IMR-90 (cell line): ENCODE measurements around the gene KRTAP20-1. TPM values are rescaled to one million over a fixed set of nuclear protein-coding genes. Genes with fewer than 3 reads are reported as not detected.

ENCODE experiments used
- ATAC-seq: fragments of 200-7000 bp; cut with Tn5 transposase; 2 replicates; pipeline ENCODE4 v1.9.1; 2020; ENCODE audit warnings: low read depth, mild to moderate bottlenecking, moderate library complexity
- Bru-seq: library from RNA; stranded (reverse); fragments of 400-500 nt; gene quantifications from one replicate; lab custom pipeline; 2021; lab: Mats Ljungman, UMichigan
- BruChase-seq, 2 experiments: library from RNA; stranded (reverse); fragments of 400-500 nt; gene quantifications; one replicate each; lab custom pipeline; 2021; lab: Mats Ljungman, UMichigan
- BruUV-seq: library from RNA; stranded (reverse); fragments of 400-500 nt; replicated peaks from 2 replicates; lab custom pipeline; 2021; lab: Mats Ljungman, UMichigan
- CTCF ChIA-PET: fragments of 300-600 bp; formaldehyde crosslinking; extraction: SDS; loops from one replicate; lab custom pipeline; 2021; ENCODE audit warnings: antibody characterized with exemption; lab: Yijun Ruan, JAX
- POLR2A ChIA-PET: fragments of 300-600 bp; sonication (Branson Sonifier 250); formaldehyde crosslinking; loops from one replicate; lab custom pipeline; 2022; ENCODE audit warnings: antibody characterized with exemption; ENCODE audit not compliant: unreplicated experiment; lab: Charles Lee
- DNase-seq: peaks from one replicate; pipeline ENCODE4 v3.0.0; 2013
- H2AFZ ChIP-seq: replicated peaks from 2 replicates; pipeline ENCODE3; 2013; ENCODE audit warnings: low read length, mild to moderate bottlenecking; ENCODE audit not compliant: poor library complexity
- H2AK5ac ChIP-seq: 2 replicates; pipeline ENCODE4 v1.6.1; 2013; ENCODE audit warnings: low read depth, low read length, inconsistent platforms
- H2AK9ac ChIP-seq: replicated peaks from 2 replicates; pipeline ENCODE3; 2013; ENCODE audit warnings: mild to moderate bottlenecking, low read depth, low read length, moderate library complexity; ENCODE audit not compliant: poor library complexity
- H2BK120ac ChIP-seq: 2 replicates; pipeline ENCODE4 v1.6.1; 2013; ENCODE audit warnings: low read depth, low read length, inconsistent platforms
- H2BK15ac ChIP-seq: 3 replicates; pipeline ENCODE4 v1.6.1; 2013; ENCODE audit warnings: low read depth, low read length, inconsistent platforms
- H2BK20ac ChIP-seq: 2 replicates; pipeline ENCODE4 v1.6.1; 2013; ENCODE audit warnings: low read depth, mild to moderate bottlenecking, inconsistent platforms, low read length, moderate library complexity
- H2BK5ac ChIP-seq: 2 replicates; pipeline ENCODE4 v1.6.1; 2013; ENCODE audit warnings: mild to moderate bottlenecking, low read depth, low read length, inconsistent platforms; ENCODE audit not compliant: poor library complexity, severe bottlenecking
- H3K14ac ChIP-seq: replicated peaks from 2 replicates; pipeline ENCODE4 v1.6.1; 2013; ENCODE audit warnings: low read depth, low read length, inconsistent platforms
- H3K18ac ChIP-seq: 2 replicates; pipeline ENCODE4 v1.6.1; 2013; ENCODE audit warnings: low read depth, low read length, control low read depth
- H3K23ac ChIP-seq: 2 replicates; pipeline ENCODE4 v1.6.1; 2013; ENCODE audit warnings: low read depth, low read length, inconsistent platforms
- H3K27ac ChIP-seq: 2 replicates; pipeline ENCODE4 v1.5.1; 2013; ENCODE audit warnings: mild to moderate bottlenecking, control low read depth, low read length; ENCODE audit not compliant: insufficient read depth
- H3K27me3 ChIP-seq: 2 replicates; pipeline ENCODE4 v1.6.1; 2013; ENCODE audit warnings: low read length; ENCODE audit not compliant: control insufficient read depth, insufficient read depth
- H3K36me3 ChIP-seq: 2 replicates; pipeline ENCODE4 v1.6.1; 2013; ENCODE audit warnings: low read length, mixed read lengths; ENCODE audit not compliant: control insufficient read depth, insufficient read depth
- H3K4ac ChIP-seq: 2 replicates; pipeline ENCODE4 v1.6.1; 2013; ENCODE audit warnings: low read depth, low read length, inconsistent platforms
- H3K4me1 ChIP-seq: 2 replicates; pipeline ENCODE4 v1.6.1; 2013; ENCODE audit warnings: low read length, mixed read lengths; ENCODE audit not compliant: control insufficient read depth, insufficient read depth
- H3K4me2 ChIP-seq: 2 replicates; pipeline ENCODE4 v1.6.1; 2013; ENCODE audit warnings: low read depth, mild to moderate bottlenecking, control low read depth, low read length, moderate library complexity
- H3K4me3 ChIP-seq: 2 replicates; pipeline ENCODE4 v1.5.1; 2013; ENCODE audit warnings: low read depth, mild to moderate bottlenecking, control low read depth, low read length, moderate library complexity; ENCODE audit not compliant: insufficient read depth
- H3K56ac ChIP-seq: 2 replicates; pipeline ENCODE4 v1.6.1; 2013; ENCODE audit warnings: low read length, inconsistent platforms; ENCODE audit not compliant: insufficient read depth; ENCODE audit errors: extremely low read depth
- H3K79me1 ChIP-seq, 2 experiments: 2 replicates each; pipeline ENCODE4 v1.6.1; 2013; ENCODE audit warnings: low read length in 2 of 2, inconsistent platforms in 1 of 2, low read depth in 1 of 2
- H3K9ac ChIP-seq: 2 replicates; pipeline ENCODE4 v1.6.1; 2013; ENCODE audit warnings: low read depth, low read length, control low read depth
- H3K9me1 ChIP-seq: 2 replicates; pipeline ENCODE4 v1.6.1; 2013; ENCODE audit warnings: low read length, inconsistent platforms; ENCODE audit not compliant: insufficient read depth
- H3K9me3 ChIP-seq: 2 replicates; pipeline ENCODE4 v1.6.1; 2013; ENCODE audit warnings: low read length; ENCODE audit not compliant: control insufficient read depth, insufficient read depth
- H4K20me1 ChIP-seq: 2 replicates; pipeline ENCODE4 v1.6.1; 2013; ENCODE audit warnings: low read length, inconsistent platforms; ENCODE audit not compliant: insufficient read depth
- H4K5ac ChIP-seq: 2 replicates; pipeline ENCODE4 v1.6.1; 2013; ENCODE audit warnings: mild to moderate bottlenecking, low read depth, low read length, control low read depth
- H4K8ac ChIP-seq, 2 experiments: 2 replicates each; pipeline ENCODE4 v1.6.1; 2013; ENCODE audit warnings: low read depth in 2 of 2, low read length in 2 of 2, control low read depth in 1 of 2, inconsistent platforms in 1 of 2
- H4K91ac ChIP-seq: 2 replicates; pipeline ENCODE4 v1.6.1; 2013; ENCODE audit warnings: low read depth, low read length, inconsistent platforms; ENCODE audit not compliant: insufficient read depth
- CEBPB ChIP-seq: IDR thresholded peaks from 2 replicates; pipeline ENCODE4 v1.6.1; 2012; ENCODE audit warnings: low read depth, low read length, improper control_type of control experiment
- CHD1 ChIP-seq: IDR thresholded peaks from 2 replicates; pipeline ENCODE4 v1.6.1; 2012; ENCODE audit warnings: low read depth, low read length, improper control_type of control experiment
- FOS ChIP-seq: fragments of 150-350 bp; IDR thresholded peaks from 2 replicates; pipeline ENCODE4 v1.6.1; 2016; ENCODE audit warnings: low read depth, low read length
- MAFK ChIP-seq: IDR thresholded peaks from 2 replicates; pipeline ENCODE4 v1.6.1; 2012; ENCODE audit warnings: low read depth, low read length, improper control_type of control experiment
- MAZ ChIP-seq: IDR thresholded peaks from 2 replicates; pipeline ENCODE4 v1.6.1; 2012; ENCODE audit warnings: low read depth, mild to moderate bottlenecking, low read length, improper control_type of control experiment, moderate library complexity, borderline replicate concordance
- MXI1 ChIP-seq: IDR thresholded peaks from 2 replicates; pipeline ENCODE4 v1.6.1; 2012; ENCODE audit warnings: low read depth, mild to moderate bottlenecking, low read length, moderate library complexity, borderline replicate concordance
- NFE2L2 ChIP-seq: fragments of 150-350 bp; IDR thresholded peaks from 2 replicates; pipeline ENCODE4 v1.6.1; 2016; ENCODE audit warnings: low read depth, mild to moderate bottlenecking, low read length
- POLR2A ChIP-seq: IDR thresholded peaks from 2 replicates; pipeline ENCODE4 v1.6.1; 2012; ENCODE audit warnings: mild to moderate bottlenecking, low read depth, low read length
- RAD21 ChIP-seq: IDR thresholded peaks from 2 replicates; pipeline ENCODE4 v1.6.1; 2012; ENCODE audit warnings: low read length, improper control_type of control experiment
- RCOR1 ChIP-seq: IDR thresholded peaks from 2 replicates; pipeline ENCODE4 v1.6.1; 2012; ENCODE audit warnings: mild to moderate bottlenecking, low read length, improper control_type of control experiment; ENCODE audit not compliant: insufficient replicate concordance
- RFX5 ChIP-seq: IDR thresholded peaks from 2 replicates; pipeline ENCODE4 v1.8.0; 2012; ENCODE audit warnings: low read depth, mild to moderate bottlenecking, low read length, moderate library complexity
- SMC3 ChIP-seq: fragments of 150-350 bp; IDR thresholded peaks from 2 replicates; pipeline ENCODE4 v1.6.1; 2016; ENCODE audit warnings: low read depth, mild to moderate bottlenecking, antibody characterized with exemption, low read length, moderate library complexity
- WGBS, 2 experiments: methylation state at CpG; one replicate each; pipeline versions ENCODE4 v1.1.5 to v1.1.7; 2013; ENCODE audit warnings: missing lambda C conversion rate in 2 of 2; ENCODE audit not compliant: insufficient read length in 1 of 2; ENCODE audit errors: extremely low coverage in 2 of 2; 5-methylcytosine and 5-hydroxymethylcytosine counted together
- dilution Hi-C: fragments of 300-500 bp; cut with HindIII; formaldehyde crosslinking; loops from one replicate; pipeline ENCODE4 v1.14.3; 2018; ENCODE audit warnings: low sequenced_read_pairs; ENCODE audit not compliant: unreplicated experiment
- in situ Hi-C: fragments of 300-500 bp; cut with MboI; formaldehyde crosslinking; loops from 3 replicates; pipeline ENCODE4 v1.14.3; 2019; ENCODE audit warnings: low sequenced_read_pairs, inconsistent platforms, mixed read lengths
- intact Hi-C: fragments of 100-400 bp; cut with micrococcal nuclease; formaldehyde crosslinking; loops from 2 replicates; pipeline ENCODE4 v1.10.0; 2022
- long read RNA-seq: library from polyadenylated mRNA; unstranded; transcript quantifications from one replicate; pipeline ENCODE4 v2.0.0, GENCODE V29; 2021; ENCODE audit not compliant: unreplicated experiment
- polyA plus RNA-seq, 3 experiments: library from polyadenylated mRNA; depleted of rRNA; stranded (reverse); fragments of >200 nt; gene quantifications; 2 replicates each; pipeline ENCODE4 v1.2.3, GENCODE V29; 2012; ENCODE audit warnings: low replicate concordance in 1 of 3
- total RNA-seq: library from RNA; depleted of rRNA; stranded (reverse); fragments of >200 nt; gene quantifications from 2 replicates; pipeline ENCODE4 v1.2.3, GENCODE V29; 2012; rRNA removed
- TF ChIP-seq, protein P1 (sequence below): fragments of 150-350 bp; IDR thresholded peaks from 2 replicates; pipeline ENCODE4 v1.6.1; 2017; ENCODE audit warnings: mild to moderate bottlenecking, antibody characterized with exemption, low read length, low read depth
- TF ChIP-seq, protein P2 (sequence below): fragments of 150-350 bp; IDR thresholded peaks from 2 replicates; pipeline ENCODE4 v1.6.1; 2016; ENCODE audit warnings: low read depth, mild to moderate bottlenecking, low read length, moderate library complexity, borderline replicate concordance
- TF ChIP-seq, protein P3 (sequence below): conservative IDR thresholded peaks from 2 replicates; pipeline ENCODE4 v1.5.1; 2012; ENCODE audit warnings: mild to moderate bottlenecking, low read depth, low read length, improper control_type of control experiment

Gene KRTAP20-1, protein sequence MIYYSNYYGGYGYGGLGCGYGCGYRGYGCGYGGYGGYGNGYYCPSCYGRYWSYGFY
- total RNA-seq (not detected in 2 replicates), polyA plus RNA-seq (2012; rRNA removed) (not detected in 2 replicates), Bru-seq, nascent RNA (not detected), BruChase-seq, experiment 1, labeled RNA remaining after a 6-hour chase (not detected), BruChase-seq, experiment 2, labeled RNA remaining after a 2-hour chase (not detected)
- polyA plus RNA-seq (2012; cell fraction: cytosol; rRNA removed): not detected in 2 replicates
- polyA plus RNA-seq (2012; cell fraction: nucleus; rRNA removed; ENCODE audit: low replicate concordance): not detected in 2 replicates
- long read RNA-seq: 0 reads

DNA sequence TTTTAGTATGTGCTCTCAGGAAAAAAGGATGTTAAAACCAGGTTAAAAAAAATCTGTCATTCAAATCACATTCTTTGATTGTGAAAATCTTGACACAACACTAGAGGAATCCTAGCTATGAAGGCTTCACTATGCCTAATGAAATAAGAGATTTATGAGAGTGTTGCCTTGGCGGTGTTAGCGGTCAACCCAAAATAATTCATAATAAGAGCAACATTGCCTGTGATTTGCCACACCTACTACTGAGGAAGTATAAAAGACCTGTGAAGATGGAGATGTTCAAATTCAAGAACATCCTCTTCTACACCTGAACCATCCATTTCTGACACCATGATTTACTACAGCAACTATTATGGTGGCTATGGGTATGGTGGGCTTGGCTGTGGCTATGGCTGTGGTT lies at the start of gene KRTAP20-1:
KRTAP20-1 (plus strand) TSS at position 301 of the 400 bp plus-strand sequence; CDS start at position 331, 30 bp downstream.
- no peaks in the 10 kb centered on the region for H4K20me1 ChIP-seq
- intact Hi-C loops: no loop called here
- no peaks in the 10 kb centered on the region for H3K9me1 ChIP-seq
- H4K5ac ChIP-seq: no peak within 1 kb of the TSS
- no peaks in the 10 kb centered on the region for H3K27me3 ChIP-seq
- no peaks in the 10 kb centered on the region for H3K36me3 ChIP-seq
- in situ Hi-C loops: no loop called here
- H2AFZ ChIP-seq: no peak within 1 kb of the TSS
- H3K14ac ChIP-seq: no peak within 1 kb of the TSS
- H3K4me1 ChIP-seq: no peaks in the 10 kb centered on the region
- DNase-seq: no peak
- no peak within 1 kb of the TSS for H2BK20ac ChIP-seq
- ATAC-seq: no peak
- no peak within 1 kb of the TSS for H2BK5ac ChIP-seq
- no peak within 1 kb of the TSS for H3K4ac ChIP-seq
- H3K18ac ChIP-seq: no peak within 1 kb of the TSS
- no peak within 1 kb of the TSS for H4K8ac ChIP-seq
- ChIA-PET CTCF (no interaction called here), POLR2A (no interaction called here)
- H3K4me2 ChIP-seq: no peak within 1 kb of the TSS
- H2BK15ac ChIP-seq: no peak within 1 kb of the TSS
- no TSS peak for BruUV-seq
- H4K91ac ChIP-seq: no peak within 1 kb of the TSS
- no peak within 1 kb of the TSS for H3K23ac ChIP-seq
- H2BK120ac ChIP-seq: no peak within 1 kb of the TSS
- no peak within 1 kb of the TSS for H2AK9ac ChIP-seq
- H3K79me1 ChIP-seq: no peaks in the 10 kb centered on the region
- H2AK5ac ChIP-seq: no peak within 1 kb of the TSS
- TF ChIP-seq CEBPB (no peak), POLR2A (no peak), NFE2L2 (no peak), RCOR1 (no peak), CHD1 (no peak), MXI1 (no peak), MAZ (no peak), SMC3 (no peak), FOS (no peak), RAD21 (no peak), MAFK (no peak), RFX5 (no peak)
- TF ChIP-seq, protein P1, sequence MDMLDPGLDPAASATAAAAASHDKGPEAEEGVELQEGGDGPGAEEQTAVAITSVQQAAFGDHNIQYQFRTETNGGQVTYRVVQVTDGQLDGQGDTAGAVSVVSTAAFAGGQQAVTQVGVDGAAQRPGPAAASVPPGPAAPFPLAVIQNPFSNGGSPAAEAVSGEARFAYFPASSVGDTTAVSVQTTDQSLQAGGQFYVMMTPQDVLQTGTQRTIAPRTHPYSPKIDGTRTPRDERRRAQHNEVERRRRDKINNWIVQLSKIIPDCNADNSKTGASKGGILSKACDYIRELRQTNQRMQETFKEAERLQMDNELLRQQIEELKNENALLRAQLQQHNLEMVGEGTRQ: no peak
- TF ChIP-seq, protein P2, sequence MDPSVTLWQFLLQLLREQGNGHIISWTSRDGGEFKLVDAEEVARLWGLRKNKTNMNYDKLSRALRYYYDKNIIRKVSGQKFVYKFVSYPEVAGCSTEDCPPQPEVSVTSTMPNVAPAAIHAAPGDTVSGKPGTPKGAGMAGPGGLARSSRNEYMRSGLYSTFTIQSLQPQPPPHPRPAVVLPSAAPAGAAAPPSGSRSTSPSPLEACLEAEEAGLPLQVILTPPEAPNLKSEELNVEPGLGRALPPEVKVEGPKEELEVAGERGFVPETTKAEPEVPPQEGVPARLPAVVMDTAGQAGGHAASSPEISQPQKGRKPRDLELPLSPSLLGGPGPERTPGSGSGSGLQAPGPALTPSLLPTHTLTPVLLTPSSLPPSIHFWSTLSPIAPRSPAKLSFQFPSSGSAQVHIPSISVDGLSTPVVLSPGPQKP: no peak
- TF ChIP-seq, protein P3, sequence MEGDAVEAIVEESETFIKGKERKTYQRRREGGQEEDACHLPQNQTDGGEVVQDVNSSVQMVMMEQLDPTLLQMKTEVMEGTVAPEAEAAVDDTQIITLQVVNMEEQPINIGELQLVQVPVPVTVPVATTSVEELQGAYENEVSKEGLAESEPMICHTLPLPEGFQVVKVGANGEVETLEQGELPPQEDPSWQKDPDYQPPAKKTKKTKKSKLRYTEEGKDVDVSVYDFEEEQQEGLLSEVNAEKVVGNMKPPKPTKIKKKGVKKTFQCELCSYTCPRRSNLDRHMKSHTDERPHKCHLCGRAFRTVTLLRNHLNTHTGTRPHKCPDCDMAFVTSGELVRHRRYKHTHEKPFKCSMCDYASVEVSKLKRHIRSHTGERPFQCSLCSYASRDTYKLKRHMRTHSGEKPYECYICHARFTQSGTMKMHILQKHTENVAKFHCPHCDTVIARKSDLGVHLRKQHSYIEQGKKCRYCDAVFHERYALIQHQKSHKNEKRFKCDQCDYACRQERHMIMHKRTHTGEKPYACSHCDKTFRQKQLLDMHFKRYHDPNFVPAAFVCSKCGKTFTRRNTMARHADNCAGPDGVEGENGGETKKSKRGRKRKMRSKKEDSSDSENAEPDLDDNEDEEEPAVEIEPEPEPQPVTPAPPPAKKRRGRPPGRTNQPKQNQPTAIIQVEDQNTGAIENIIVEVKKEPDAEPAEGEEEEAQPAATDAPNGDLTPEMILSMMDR: no peak
- no CpG with 5 or more reads among the region's 2 CpGs for WGBS, 2 experiments
- peaks cover 14% of the 10 kb centered on the region for H3K9me3 ChIP-seq
- no peak within 1 kb of the TSS for H3K56ac ChIP-seq
- no peak within 1 kb of the TSS for H3K27ac ChIP-seq
- H3K9ac ChIP-seq: no peak within 1 kb of the TSS
- dilution Hi-C loops: no loop called here
- H3K4me3 ChIP-seq: no peak within 1 kb of the TSS
